Suprapubic skin (tissue), 4 donors: ENCODE data around the gene PAEP. TPM values are rescaled to one million over a fixed set of nuclear protein-coding genes. Genes with fewer than 3 reads are reported as not detected.

ENCODE experiments used
- DNase-seq, 2 donors: peaks; one replicate each; pipeline ENCODE4 v3.0.0-alpha.2; 2019; ENCODE audit warnings: low spot score in 2 of 2
- H3K27ac ChIP-seq: fragments of 200-600 bp; sonication (generic); one replicate; pipeline ENCODE4 v1.5.1; 2019
- H3K27me3 ChIP-seq: fragments of 200-600 bp; sonication (generic); one replicate; pipeline ENCODE4 v1.5.1; 2019
- H3K36me3 ChIP-seq: fragments of 200-600 bp; sonication (generic); one replicate; pipeline ENCODE4 v1.5.1; 2019
- H3K4me1 ChIP-seq: fragments of 200-600 bp; sonication (generic); one replicate; pipeline ENCODE4 v1.5.1; 2019
- H3K4me3 ChIP-seq: fragments of 200-600 bp; sonication (generic); one replicate; pipeline ENCODE4 v1.5.1; 2019; ENCODE audit warnings: mild to moderate bottlenecking
- H3K9me3 ChIP-seq: fragments of 200-600 bp; sonication (generic); one replicate; pipeline ENCODE4 v1.5.1; 2019
- EP300 ChIP-seq: sonication (generic); formaldehyde crosslinking; IDR thresholded peaks from one replicate; pipeline ENCODE4 v1.6.1; 2017; ENCODE audit warnings: antibody characterized with exemption
- POLR2A ChIP-seq, 2 donors: fragments of 450-650 bp; IDR thresholded peaks; one replicate each; pipeline ENCODE4 v1.6.1; 2017; ENCODE audit warnings: antibody characterized with exemption in 2 of 2, mild to moderate bottlenecking in 2 of 2, moderate library complexity in 2 of 2
- POLR2AphosphoS5 ChIP-seq, 3 donors: sonication (generic); formaldehyde crosslinking; IDR thresholded peaks; one replicate each; pipeline ENCODE4 v1.6.1; 2017; ENCODE audit warnings: antibody characterized with exemption in 3 of 3
- WGBS: methylation state at CpG from one replicate; pipeline ENCODE4 v1.1.5; 2018; 5-methylcytosine and 5-hydroxymethylcytosine counted together
- total RNA-seq, 4 donors: library from RNA; depleted of rRNA; stranded (reverse); fragments of >200 nt; gene quantifications; one replicate each; pipeline ENCODE4 v1.1.0, GENCODE V29; 2016
- TF ChIP-seq, protein P1 (sequence below), 2 donors: fragments of 200-600 bp in 1 of 2; fragments of 450-650 bp in 1 of 2; sonication (generic) in 1 of 2; IDR thresholded peaks; one replicate each; pipeline ENCODE4 v1.5.1; 2016 to 2019; ENCODE audit warnings: antibody characterized with exemption in 2 of 2, mild to moderate bottlenecking in 1 of 2, moderate library complexity in 1 of 2

PAEP gene
- total RNA-seq, 4 donors from 2014 or later: 5.6 TPM; not detected in 3

DNA sequence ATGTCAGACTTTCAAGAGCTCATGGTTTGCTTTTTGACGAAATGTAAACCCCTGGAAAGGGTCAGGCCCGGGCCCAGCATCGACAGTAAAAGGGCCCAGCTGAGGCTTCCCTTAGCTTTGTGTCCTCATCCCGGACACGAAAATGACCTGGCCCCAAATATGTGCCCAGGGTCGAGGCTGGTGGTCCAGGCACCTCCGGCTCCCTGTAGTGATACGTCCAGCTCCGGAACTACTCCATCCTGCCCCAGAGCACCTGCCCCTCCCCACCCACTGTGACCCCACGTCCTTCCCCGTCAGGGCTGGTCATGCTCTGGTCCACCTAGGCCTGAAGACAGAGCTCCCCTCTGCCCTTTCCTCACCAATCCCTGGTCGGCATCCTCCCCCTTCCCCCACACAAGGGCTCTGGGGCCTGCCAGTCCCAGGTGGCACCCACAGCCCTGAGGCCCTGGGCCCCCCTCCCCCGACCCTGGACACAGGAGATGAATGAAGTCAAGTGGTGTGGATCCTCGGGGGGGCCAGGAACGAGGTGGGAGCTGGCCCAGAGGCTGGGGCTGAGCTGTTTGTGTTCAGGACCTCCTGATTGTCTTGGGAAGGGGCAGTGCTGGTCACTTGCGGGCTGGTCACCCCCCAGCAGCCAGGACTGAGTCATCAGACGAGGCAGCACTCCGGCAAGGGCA lies 9.4 kb upstream of the PAEP start:
- no peak overlapping the region for H3K4me3 ChIP-seq
- H3K27ac ChIP-seq: no peak overlapping the region
- H3K9me3 ChIP-seq: no peaks in the 10 kb centered on the region
- no peaks in the 10 kb centered on the region for H3K36me3 ChIP-seq
- peaks cover 16% of the 10 kb centered on the region for H3K27me3 ChIP-seq
- no peaks in the 10 kb centered on the region for H3K4me1 ChIP-seq
- WGBS: 70% methylated on average over 9 of the region's 18 CpGs
- DNase-seq: peak; percentile 35 to 77
- TF ChIP-seq, protein P1, sequence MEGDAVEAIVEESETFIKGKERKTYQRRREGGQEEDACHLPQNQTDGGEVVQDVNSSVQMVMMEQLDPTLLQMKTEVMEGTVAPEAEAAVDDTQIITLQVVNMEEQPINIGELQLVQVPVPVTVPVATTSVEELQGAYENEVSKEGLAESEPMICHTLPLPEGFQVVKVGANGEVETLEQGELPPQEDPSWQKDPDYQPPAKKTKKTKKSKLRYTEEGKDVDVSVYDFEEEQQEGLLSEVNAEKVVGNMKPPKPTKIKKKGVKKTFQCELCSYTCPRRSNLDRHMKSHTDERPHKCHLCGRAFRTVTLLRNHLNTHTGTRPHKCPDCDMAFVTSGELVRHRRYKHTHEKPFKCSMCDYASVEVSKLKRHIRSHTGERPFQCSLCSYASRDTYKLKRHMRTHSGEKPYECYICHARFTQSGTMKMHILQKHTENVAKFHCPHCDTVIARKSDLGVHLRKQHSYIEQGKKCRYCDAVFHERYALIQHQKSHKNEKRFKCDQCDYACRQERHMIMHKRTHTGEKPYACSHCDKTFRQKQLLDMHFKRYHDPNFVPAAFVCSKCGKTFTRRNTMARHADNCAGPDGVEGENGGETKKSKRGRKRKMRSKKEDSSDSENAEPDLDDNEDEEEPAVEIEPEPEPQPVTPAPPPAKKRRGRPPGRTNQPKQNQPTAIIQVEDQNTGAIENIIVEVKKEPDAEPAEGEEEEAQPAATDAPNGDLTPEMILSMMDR (IDR thresholded peaks at IDR 0.05): no peak
- TF ChIP-seq POLR2A (IDR thresholded peaks at IDR 0.05) (no peak), EP300 (no peak), POLR2AphosphoS5 (IDR thresholded peaks at IDR 0.05) (no peak)

DNA sequence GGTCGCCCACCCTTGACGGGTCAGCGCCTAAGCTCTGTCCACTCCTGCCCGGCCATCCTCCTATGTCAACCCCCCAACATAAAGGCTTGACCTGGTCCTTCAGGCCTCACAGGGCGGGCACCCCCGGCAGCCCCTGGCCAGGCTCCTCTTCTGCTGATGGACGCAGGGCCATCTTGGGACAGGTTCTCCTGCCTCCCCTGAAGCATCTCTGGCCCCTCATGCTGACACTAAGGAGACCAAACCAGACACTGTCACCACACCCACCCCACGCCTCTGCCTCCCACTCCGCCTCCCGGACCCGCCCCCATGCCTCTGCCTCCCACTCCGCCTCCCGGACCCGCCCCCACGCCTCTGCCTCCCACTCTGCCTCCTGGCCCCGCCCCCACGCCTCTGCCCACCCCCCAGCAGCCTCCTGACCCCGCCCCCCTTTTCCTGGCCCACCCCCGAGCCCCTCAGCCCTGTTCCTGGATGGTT lies 8.8 kb upstream of the PAEP start:
- peak in 1 of 2 donors; percentile 46 for DNase-seq
- Histone ChIP-seq H3K36me3 (no peaks in the 10 kb centered on the region), H3K9me3 (no peaks in the 10 kb centered on the region), H3K27me3 (peaks cover 14% of the 10 kb centered on the region), H3K27ac (no peak overlapping the region), H3K4me1 (no peaks in the 10 kb centered on the region), H3K4me3 (no peak overlapping the region)
- TF ChIP-seq POLR2AphosphoS5 (IDR thresholded peaks at IDR 0.05) (no peak), EP300 (no peak), POLR2A (IDR thresholded peaks at IDR 0.05) (no peak)
- TF ChIP-seq, protein P1 (IDR thresholded peaks at IDR 0.05): no peak
- WGBS: 84% methylated on average over 19 of the region's 19 CpGs

DNA sequence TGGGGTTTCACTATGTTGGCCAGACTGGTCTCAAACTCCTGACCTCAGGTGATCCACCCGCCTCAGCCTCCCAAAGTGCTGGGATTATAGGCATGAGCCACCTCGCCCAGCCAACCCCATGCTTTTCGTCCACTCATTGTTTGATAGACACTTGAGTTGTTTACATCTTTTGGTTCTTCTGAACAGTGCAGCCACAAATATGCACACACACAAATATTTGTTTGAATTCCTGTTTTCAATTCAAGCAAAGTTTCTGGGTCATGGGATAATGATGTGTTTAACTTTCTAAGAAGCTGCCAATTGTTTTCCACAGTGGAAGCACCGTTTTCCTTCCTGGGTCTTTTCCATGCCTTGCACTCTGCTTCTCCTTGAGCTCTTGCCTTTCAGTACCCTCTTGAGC lies 6.8 kb upstream of the PAEP start:
- H3K27ac ChIP-seq: no peak overlapping the region
- no peak for TF ChIP-seq EP300
- TF ChIP-seq, protein P1 (IDR thresholded peaks at IDR 0.05): no peak
- no peak for TF ChIP-seq POLR2AphosphoS5 (IDR thresholded peaks at IDR 0.05)
- TF ChIP-seq POLR2A (IDR thresholded peaks at IDR 0.05): no peak

DNA sequence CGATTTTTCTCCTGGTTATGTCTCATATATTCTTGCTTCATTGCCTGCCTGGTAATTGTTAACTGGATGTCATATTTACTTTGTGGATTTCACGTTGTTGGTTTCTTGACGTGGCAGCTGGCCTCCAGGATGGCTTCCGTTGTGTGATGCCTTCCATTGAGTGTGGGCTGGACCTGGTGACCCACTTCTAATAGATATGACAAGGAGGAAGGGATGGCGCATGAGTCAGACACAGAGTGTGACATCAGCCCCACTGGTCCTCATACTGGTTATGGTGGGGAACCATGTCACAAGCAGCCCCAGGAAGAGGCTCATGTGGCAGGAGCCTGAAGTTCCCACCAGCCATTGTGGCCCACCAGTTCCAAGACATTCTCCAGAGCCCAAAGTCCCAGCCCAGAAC lies 6.4 kb upstream of the PAEP start:
- no peak overlapping the region for H3K27ac ChIP-seq
- H3K9me3 ChIP-seq: no peaks in the 10 kb centered on the region

More for the DNA sequence above, 6.8 kb upstream of the PAEP start:
- DNase-seq: no peak
- WGBS: 83% methylated on average over 4 of the region's 4 CpGs
- H3K4me1 ChIP-seq: no peaks in the 10 kb centered on the region
- no peak overlapping the region for H3K4me3 ChIP-seq
- H3K27me3 ChIP-seq: peaks cover 10% of the 10 kb centered on the region
- H3K9me3 ChIP-seq: no peaks in the 10 kb centered on the region
- H3K36me3 ChIP-seq: no peaks in the 10 kb centered on the region

DNA sequence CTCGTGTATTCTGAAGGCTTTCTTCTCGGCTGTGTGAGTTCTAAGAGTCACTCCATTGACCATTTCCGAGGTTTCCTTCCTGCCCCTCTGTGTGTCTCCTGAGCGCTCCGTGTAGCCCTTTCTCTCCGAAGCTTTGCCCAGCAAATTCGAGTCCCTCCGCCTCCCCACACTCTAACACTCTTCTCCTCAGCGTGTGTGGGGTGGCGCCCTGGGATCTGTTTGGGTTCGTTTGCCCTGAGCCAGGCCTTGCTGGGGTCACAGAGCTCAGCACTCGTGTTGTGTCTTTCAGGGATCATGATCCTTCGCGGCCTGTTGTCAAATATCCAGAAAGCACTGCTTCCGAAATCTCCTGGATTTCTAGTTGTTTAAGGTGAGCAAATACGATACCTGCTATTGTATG lies 5.6 kb upstream of the PAEP start:
- Histone ChIP-seq H3K27ac (no peak overlapping the region), H3K9me3 (no peaks in the 10 kb centered on the region), H3K4me1 (no peaks in the 10 kb centered on the region), H3K27me3 (peaks cover 12% of the 10 kb centered on the region), H3K4me3 (no peak overlapping the region), H3K36me3 (no peaks in the 10 kb centered on the region)
- TF ChIP-seq POLR2AphosphoS5 (IDR thresholded peaks at IDR 0.05) (no peak), POLR2A (IDR thresholded peaks at IDR 0.05) (no peak), EP300 (no peak)
- TF ChIP-seq, protein P1 (IDR thresholded peaks at IDR 0.05): no peak
- DNase-seq: no peak
- 73% methylated on average over 16 of the region's 16 CpGs for WGBS

More for the DNA sequence above, 6.4 kb upstream of the PAEP start:
- no peak for TF ChIP-seq POLR2AphosphoS5 (IDR thresholded peaks at IDR 0.05)
- TF ChIP-seq POLR2A (IDR thresholded peaks at IDR 0.05): no peak
- TF ChIP-seq, protein P1 (IDR thresholded peaks at IDR 0.05): no peak
- TF ChIP-seq EP300: no peak
- 86% methylated on average over 5 of the region's 5 CpGs for WGBS
- no peak overlapping the region for H3K4me3 ChIP-seq
- H3K36me3 ChIP-seq: no peaks in the 10 kb centered on the region
- peaks cover 14% of the 10 kb centered on the region for H3K27me3 ChIP-seq
- no peaks in the 10 kb centered on the region for H3K4me1 ChIP-seq
- DNase-seq: no peak
